GM12873 (cell line): ENCODE data around the gene IL1RAPL1.

ENCODE experiments used
- CTCF ChIP-seq: IDR thresholded peaks from 2 replicates; pipeline ENCODE4 v1.5.1; 2012; ENCODE audit warnings: low read depth, mild to moderate bottlenecking, moderate library complexity, low read length, control low read depth; ENCODE audit not compliant: insufficient read depth; ENCODE audit errors: missing control alignments

IL1RAPL1 gene

GRCh38 chrX:29491659-29492058 is 904.4 kb downstream of the IL1RAPL1 start:
- TF ChIP-seq CTCF, result no peak

- no peak for TF ChIP-seq CTCF
Measured at GRCh38 chrX:29496636-29497180, 909.5 kb downstream of the IL1RAPL1 start.

- no peak for TF ChIP-seq CTCF
Measured at GRCh38 chrX:29506729-29507128, 919.5 kb downstream of the IL1RAPL1 start.

- TF ChIP-seq CTCF, result no peak
Measured at GRCh38 chrX:29518100-29518499, 930.9 kb downstream of the IL1RAPL1 start.

- TF ChIP-seq CTCF, result no peak
Measured at GRCh38 chrX:29528281-29528680, 941.0 kb downstream of the IL1RAPL1 start.

GRCh38 chrX:29530501-29530900 is 943.3 kb downstream of the IL1RAPL1 start:
- TF ChIP-seq CTCF, result no peak

GRCh38 chrX:29531336-29531735 is 944.1 kb downstream of the IL1RAPL1 start:
- no peak for TF ChIP-seq CTCF
